ENCODE measurements around the gene PFKFB3.
"Not testable (repeated sequence)": the region's sequence is repeated elsewhere in the genome, so short reads cannot be mapped to it uniquely, and the experiment has no call there.

The PFKFB3 gene

DNA sequence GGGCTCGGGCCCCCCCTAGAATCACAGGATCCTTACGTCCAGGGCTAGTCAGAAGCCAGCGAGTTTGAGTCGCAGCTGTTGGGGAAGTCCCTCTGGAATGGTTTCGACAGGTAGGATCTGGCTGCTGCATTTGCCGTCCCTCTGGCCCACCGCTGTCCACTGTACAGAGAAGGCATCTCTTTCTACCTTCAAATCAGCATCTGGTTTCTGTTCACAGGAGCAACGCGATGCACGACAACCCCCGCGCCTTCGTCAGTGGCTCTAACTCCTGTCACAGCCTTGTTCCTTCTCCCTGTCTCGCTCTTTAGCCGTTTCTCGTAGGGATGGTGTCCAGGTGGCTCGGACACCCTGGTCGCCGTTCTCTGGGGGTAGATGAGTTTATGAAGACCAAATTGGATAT is 11.2 kb upstream of the PFKFB3 start:
- H3K27ac ChIP-seq = no peak overlapping the region

GRCh38 chr10:6193342-6193741 is 9.4 kb upstream of the PFKFB3 start:
- H3K27ac ChIP-seq = not testable (repeated sequence)

More for the DNA sequence above, 11.2 kb upstream of the PFKFB3 start:
- no peak for TF ChIP-seq CTCF (conservative IDR thresholded peaks at IDR 0.05)

DNA sequence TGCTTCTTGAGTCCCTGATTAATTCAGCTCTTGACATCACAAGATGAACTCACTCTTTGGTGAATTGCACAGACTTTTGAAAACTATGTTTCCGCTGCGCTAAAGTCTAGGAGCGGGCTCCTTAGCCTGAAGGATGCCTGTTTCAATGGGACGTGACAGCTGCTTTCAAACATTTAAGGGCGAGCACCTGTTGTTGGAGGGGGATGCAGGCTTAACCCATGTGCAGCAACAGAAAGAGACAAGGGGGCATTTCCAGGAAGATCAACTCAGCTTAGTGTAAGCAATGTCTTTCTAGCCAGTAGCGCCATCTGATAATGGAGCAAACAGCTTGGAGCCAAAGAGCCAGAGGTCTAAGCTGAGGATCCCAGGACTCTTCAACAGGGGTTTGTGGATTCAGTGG is 8.4 kb upstream of the PFKFB3 start:
- no peak overlapping the region for H3K27ac ChIP-seq
- TF ChIP-seq CTCF (conservative IDR thresholded peaks at IDR 0.05) = no peak

DNA sequence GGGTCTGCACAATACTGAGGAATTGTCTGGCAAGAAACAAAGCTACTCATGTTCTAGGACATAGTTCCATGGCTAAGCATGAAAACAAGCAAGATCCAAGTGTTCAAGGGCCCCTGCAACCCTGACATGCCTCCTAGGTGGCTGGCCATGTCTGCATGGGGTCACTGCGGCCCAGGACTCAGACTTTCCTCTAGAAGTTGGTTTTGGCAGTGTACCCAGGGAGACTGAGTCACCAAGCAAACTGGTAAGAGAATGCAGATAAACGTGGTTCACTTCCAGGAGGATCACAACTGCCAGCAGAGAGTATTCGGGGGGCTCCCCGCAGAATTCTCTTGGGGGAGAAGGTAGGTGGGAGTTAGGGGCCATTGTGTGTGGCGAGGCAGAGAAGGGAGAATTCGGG is 7.4 kb upstream of the PFKFB3 start:
- H3K27ac ChIP-seq = no peak overlapping the region
- TF ChIP-seq CTCF (conservative IDR thresholded peaks at IDR 0.05) = no peak

DNA sequence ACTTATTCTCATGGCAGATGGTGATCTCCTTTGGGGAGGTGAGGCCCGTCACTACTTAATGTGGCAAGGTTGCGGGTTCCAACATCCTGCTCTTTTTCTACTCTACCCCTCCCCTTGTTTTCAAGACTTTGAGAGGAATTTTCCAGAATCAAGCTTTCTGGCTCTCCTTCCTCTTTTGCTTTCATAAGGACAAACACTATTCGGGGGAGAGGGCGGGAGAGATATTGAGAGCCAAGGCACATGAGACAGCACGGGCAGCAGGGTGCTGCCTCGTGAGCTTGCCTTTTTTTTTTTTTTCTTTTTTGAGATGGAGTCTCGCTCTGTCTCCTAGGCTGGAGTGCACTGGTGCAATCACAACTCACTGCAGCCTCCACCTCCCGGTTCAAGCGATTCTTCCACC is 6.9 kb upstream of the PFKFB3 start:
- no peak overlapping the region for H3K27ac ChIP-seq
- TF ChIP-seq CTCF (conservative IDR thresholded peaks at IDR 0.05) = no peak

DNA sequence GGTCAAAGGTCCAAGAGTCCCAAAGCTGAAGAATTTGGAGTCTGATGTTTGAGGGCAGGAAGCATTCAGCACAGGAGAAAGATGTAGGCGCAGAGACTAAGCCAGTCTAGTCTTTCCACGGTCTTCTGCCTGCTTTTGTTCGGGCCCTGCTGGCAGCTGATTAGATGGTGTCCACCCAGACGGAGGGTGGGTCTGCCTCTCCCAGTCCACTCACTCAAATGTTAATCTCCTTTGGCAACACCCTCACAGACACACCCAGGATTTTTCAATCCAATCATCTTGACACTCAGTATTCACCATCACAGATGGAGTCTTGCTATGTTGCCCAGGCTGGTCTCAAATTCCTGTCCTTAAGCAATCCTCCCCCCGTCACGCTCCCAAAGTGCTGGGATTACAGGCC is 6.2 kb upstream of the PFKFB3 start:
- not testable (repeated sequence) for H3K27ac ChIP-seq

DNA sequence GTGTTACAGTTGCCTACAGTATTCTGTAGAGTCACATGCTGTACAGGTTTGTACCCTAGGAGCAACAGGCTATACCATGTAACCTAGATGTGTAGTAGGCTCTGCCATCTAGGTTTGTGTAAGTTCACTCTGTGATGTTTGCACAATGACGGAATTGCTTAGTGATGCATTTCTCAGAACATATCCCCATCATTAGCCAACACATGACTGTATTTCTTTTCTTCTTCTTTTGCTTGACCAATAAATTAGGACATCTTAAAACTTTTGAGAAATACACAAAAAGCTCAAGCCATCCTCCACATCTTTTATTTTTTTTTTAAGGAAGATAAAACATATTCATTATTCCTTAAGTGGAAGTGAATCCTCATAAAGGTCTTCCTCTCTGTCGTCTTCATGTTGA is 5.4 kb upstream of the PFKFB3 start:
- no peak for TF ChIP-seq CTCF (conservative IDR thresholded peaks at IDR 0.05)
- no peak overlapping the region for H3K27ac ChIP-seq

GRCh38 chr10:6198171-6198570 is 4.6 kb upstream of the PFKFB3 start:
- TF ChIP-seq CTCF (conservative IDR thresholded peaks at IDR 0.05) = no peak
- H3K27ac ChIP-seq = no peak overlapping the region

DNA sequence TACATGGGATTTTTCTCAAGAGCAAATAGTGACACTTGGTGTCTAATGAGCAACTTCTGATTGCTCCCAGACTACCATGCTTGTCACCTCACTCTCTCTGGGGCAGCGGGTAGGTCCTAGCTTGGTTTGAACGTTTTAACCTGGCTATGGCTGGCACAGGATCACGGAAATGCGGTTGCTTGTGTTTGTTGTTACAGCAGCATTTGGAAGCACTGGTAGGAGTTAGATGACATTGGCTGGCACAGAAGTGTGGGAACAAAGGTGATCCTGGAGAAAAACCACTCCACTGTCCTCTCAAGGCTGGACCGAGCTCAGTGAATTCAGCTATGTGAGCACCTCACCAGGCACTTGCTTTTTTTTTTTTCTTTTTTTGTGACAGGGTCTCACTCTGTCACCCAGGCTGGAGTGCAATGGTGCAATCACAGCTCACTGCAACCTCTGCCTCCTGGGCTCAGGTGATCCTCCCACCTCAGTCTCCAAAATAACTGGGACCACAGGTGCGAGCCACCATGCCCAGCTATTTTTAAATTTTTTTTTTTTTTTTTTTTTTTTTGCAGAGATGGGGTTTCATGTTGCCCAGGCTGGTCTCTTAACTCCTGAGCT is 3.5 kb upstream of the PFKFB3 start:
- TF ChIP-seq CTCF (conservative IDR thresholded peaks at IDR 0.05) = no peak

More for the DNA sequence above, 3.5 kb upstream of the PFKFB3 start:
- H3K27ac ChIP-seq = no peak overlapping the region

Data from VCaP (cell line).